Right cardiac atrium (tissue), 5 donors: ENCODE data around the gene PTTG1IP. TPM values are rescaled to one million over a fixed set of nuclear protein-coding genes. Genes with fewer than 3 reads are reported as not detected.
A peak's percentile ranks its signal among the peaks of the same experiment; 100 is the strongest.

Experiments used
- ATAC-seq, 2 donors: fragments of 200-7000 bp; cut with Tn5 transposase; one replicate each; pipeline versions ENCODE4 v1.8.0 to v1.9.1; 2020; ENCODE audit warnings: moderate library complexity in 2 of 2, mild to moderate bottlenecking in 1 of 2
- DNase-seq, 3 donors: peaks; one replicate each; pipeline ENCODE4 v3.0.0-alpha.2; 2020
- H3K27ac ChIP-seq: one replicate; pipeline ENCODE4 v1.5.1; 2013; ENCODE audit warnings: mild to moderate bottlenecking, low read length, control low read depth, moderate library complexity
- H3K27me3 ChIP-seq: one replicate; pipeline ENCODE4 v1.6.1; 2013; ENCODE audit not compliant: control insufficient read depth, insufficient read depth
- H3K4me1 ChIP-seq: one replicate; pipeline ENCODE4 v1.6.1; 2013; ENCODE audit warnings: low read length; ENCODE audit not compliant: control insufficient read depth, insufficient read depth
- H3K4me3 ChIP-seq: one replicate; pipeline ENCODE4 v1.5.1; 2013; ENCODE audit warnings: low read length, control low read depth
- H3K9me3 ChIP-seq: one replicate; pipeline ENCODE4 v1.6.1; 2013; ENCODE audit warnings: low read length; ENCODE audit not compliant: control insufficient read depth
- whole genome bisulfite sequencing: extraction: QIAGEN DNeasy Blood & Tissue Kit; methylation state at CpG from one replicate; pipeline ENCODE4 v1.1.7; 2013; 5-methylcytosine and 5-hydroxymethylcytosine counted together
- intact Hi-C, 4 donors: fragments of 100-400 bp; cut with DNase I; formaldehyde crosslinking; loops; one replicate each; pipeline versions ENCODE4 v1.11.0 to v1.14.0; 2022 to 2023
- polyA plus RNA-seq: library from polyadenylated mRNA; stranded (reverse); fragments of 200-250 nt; gene quantifications from one replicate; pipeline ENCODE4 v1.2.3, GENCODE V29; 2013
- total RNA-seq, 4 donors: library from RNA; stranded (reverse); fragmentation: NEBNext Ultra II Directional; extraction: Animal tissue kit (Norgen Biotek cat#: 25700); gene quantifications; one replicate each; pipeline ENCODE4 v1.2.1, GENCODE V29; 2021
- donor health status: healthy with polysubstance abuse.
- donor health status: DM: no; HTN: yes; CAD: no.
- donor health status: DM: no; HTN: no; CAD: no.
- donor health status: DM: no; HTN: yes; CAD: no; lungs with severe emphysema.
- donor health status: DM: yes; HTN: yes; CAD: no.

The PTTG1IP gene
- total and polyA plus RNA-seq, 5 donors = 172 to 206 (median 195) TPM

- Histone ChIP-seq H3K4me1 (no peaks in the 10 kb centered on the region), H3K4me3 (no peak overlapping the region), H3K9me3 (no peaks in the 10 kb centered on the region), H3K27ac (no peak overlapping the region), H3K27me3 (no peaks in the 10 kb centered on the region)
- 69% methylated on average over 2 of the region's 2 CpGs for WGBS
- no peak for DNase-seq
- intact Hi-C loops = no loop called here
- no peak for ATAC-seq
Measured at GRCh38 chr21:44829507-44830092, 43.9 kb downstream of the PTTG1IP start.

GRCh38 chr21:44828362-44829056, 45.0 kb downstream of the PTTG1IP start:
- intact Hi-C loops = no loop called here
- H3K9me3 ChIP-seq = no peaks in the 10 kb centered on the region
- H3K4me3 ChIP-seq = no peak overlapping the region
- ATAC-seq (no peak), DNase-seq (no peak)
- no peaks in the 10 kb centered on the region for H3K27me3 ChIP-seq
- no peak overlapping the region for H3K27ac ChIP-seq
- H3K4me1 ChIP-seq = no peaks in the 10 kb centered on the region
- WGBS = 88% methylated on average over 4 of the region's 4 CpGs

GRCh38 chr21:44823179-44823660, 50.3 kb downstream of the PTTG1IP start:
- H3K27ac ChIP-seq = no peak overlapping the region
- WGBS = 85% methylated on average over 1 of the region's 1 CpG
- intact Hi-C loops = no loop called here
- H3K9me3 ChIP-seq = no peaks in the 10 kb centered on the region
- ATAC-seq = no peak
- no peak for DNase-seq
- no peaks in the 10 kb centered on the region for H3K27me3 ChIP-seq
- no peak overlapping the region for H3K4me3 ChIP-seq
- H3K4me1 ChIP-seq = no peaks in the 10 kb centered on the region

- 68% methylated on average over 5 of the region's 5 CpGs for whole genome bisulfite sequencing
- H3K9me3 ChIP-seq = no peaks in the 10 kb centered on the region
- intact Hi-C loops = no loop called here
Measured at GRCh38 chr21:44822484-44823178, 50.9 kb downstream of the PTTG1IP start.

GRCh38 chr21:44820851-44821250, 52.6 kb downstream of the PTTG1IP start:
- H3K9me3 ChIP-seq = no peaks in the 10 kb centered on the region
- intact Hi-C loops = no loop called here

More at GRCh38 chr21:44822484-44823178, 50.9 kb downstream of the PTTG1IP start:
- ATAC-seq (no peak), DNase-seq (no peak)
- H3K27ac ChIP-seq = no peak overlapping the region
- no peak overlapping the region for H3K4me3 ChIP-seq
- no peaks in the 10 kb centered on the region for H3K27me3 ChIP-seq
- H3K4me1 ChIP-seq = no peaks in the 10 kb centered on the region

GRCh38 chr21:44819283-44820243, 53.9 kb downstream of the PTTG1IP start:
- ATAC-seq = no peak
- Histone ChIP-seq H3K27ac (no peak overlapping the region), H3K9me3 (no peaks in the 10 kb centered on the region), H3K4me3 (no peak overlapping the region), H3K27me3 (no peaks in the 10 kb centered on the region), H3K4me1 (peaks cover 9% of the 10 kb centered on the region)
- DNase-seq = no peak
- intact Hi-C loops = loop anchor here in 3 of 4 donors (5.0 kb wide), 2 partner anchors 33 to 53 kb away; partner anchors contain the start of gene PTTG1IP (in 2 of the 3)
- 97% methylated on average over 33 of the region's 33 CpGs for WGBS

More at GRCh38 chr21:44820851-44821250, 52.6 kb downstream of the PTTG1IP start:
- no peak for DNase-seq
- 72% methylated on average over 3 of the region's 3 CpGs for WGBS
- H3K4me3 ChIP-seq = no peak overlapping the region
- ATAC-seq = no peak
- peaks cover 4% of the 10 kb centered on the region for H3K4me1 ChIP-seq
- H3K27ac ChIP-seq = no peak overlapping the region
- H3K27me3 ChIP-seq = no peaks in the 10 kb centered on the region

GRCh38 chr21:44818640-44819011, 54.9 kb downstream of the PTTG1IP start:
- DNase-seq (peak in 2 of 3 donors; percentile 73 to 80), ATAC-seq (peak in 1 of 2 donors; percentile 2)
- peaks cover 9% of the 10 kb centered on the region for H3K4me1 ChIP-seq
- H3K27me3 ChIP-seq = no peaks in the 10 kb centered on the region
- 51% methylated on average over 37 of the region's 37 CpGs for WGBS
- intact Hi-C loops = loop anchor here in 3 of 4 donors (5.0 kb wide), 2 partner anchors 34 to 54 kb away; partner anchors contain the start of gene PTTG1IP (in 2 of the 3)
- peak overlapping the region; percentile 66 for H3K4me3 ChIP-seq
- no peak overlapping the region for H3K27ac ChIP-seq
- H3K9me3 ChIP-seq = no peaks in the 10 kb centered on the region

- H3K4me3 ChIP-seq = peak within 1 kb of the TSS; percentile 66
- intact Hi-C loops = loop anchor here in 3 of 4 donors (5.0 kb wide), 2 partner anchors 34 to 54 kb away; partner anchors contain the start of gene PTTG1IP (in 2 of the 3)
- ATAC-seq (peak; percentile 70 to 75), DNase-seq (peak; percentile 85 to 94 (median 94))
- H3K9me3 ChIP-seq = no peaks in the 10 kb centered on the region
- peaks cover 9% of the 10 kb centered on the region for H3K4me1 ChIP-seq
- WGBS = under 1% methylated on average over 108 of the region's 108 CpGs
- H3K27me3 ChIP-seq = no peaks in the 10 kb centered on the region
- peak within 1 kb of the TSS; percentile 93 for H3K27ac ChIP-seq
Measured at GRCh38 chr21:44817914-44818639, 55.4 kb downstream of the PTTG1IP start, which contains the start of gene SUMO3. SUMO3 (minus strand) TSS chr21:44818062; CDS start chr21:44817968, 94 bp downstream.

GRCh38 chr21:44817506-44817880, 56.0 kb downstream of the PTTG1IP start:
- peak overlapping the region; percentile 93 for H3K27ac ChIP-seq
- intact Hi-C loops = loop anchor here in 3 of 4 donors (5.0 kb wide), 2 partner anchors 35 to 55 kb away; partner anchors contain the start of gene PTTG1IP (in 2 of the 3)
- peak; percentile 92 to 96 for ATAC-seq

More at GRCh38 chr21:44817506-44817880, 56.0 kb downstream of the PTTG1IP start:
- Histone ChIP-seq H3K4me1 (peaks cover 9% of the 10 kb centered on the region), H3K27me3 (no peaks in the 10 kb centered on the region), H3K4me3 (peak overlapping the region; percentile 66), H3K9me3 (no peaks in the 10 kb centered on the region)
- under 1% methylated on average over 43 of the region's 43 CpGs for WGBS
- DNase-seq = peak; percentile 93 to 98 (median 96)
